ENCODE data around the gene LMBR1.
A peak's percentile ranks its signal among the peaks of the same experiment; 100 is the strongest.
"Not testable (repeated sequence)": the region's sequence is repeated elsewhere in the genome, so short reads cannot be mapped to it uniquely, and the experiment has no call there.

The LMBR1 gene

DNA sequence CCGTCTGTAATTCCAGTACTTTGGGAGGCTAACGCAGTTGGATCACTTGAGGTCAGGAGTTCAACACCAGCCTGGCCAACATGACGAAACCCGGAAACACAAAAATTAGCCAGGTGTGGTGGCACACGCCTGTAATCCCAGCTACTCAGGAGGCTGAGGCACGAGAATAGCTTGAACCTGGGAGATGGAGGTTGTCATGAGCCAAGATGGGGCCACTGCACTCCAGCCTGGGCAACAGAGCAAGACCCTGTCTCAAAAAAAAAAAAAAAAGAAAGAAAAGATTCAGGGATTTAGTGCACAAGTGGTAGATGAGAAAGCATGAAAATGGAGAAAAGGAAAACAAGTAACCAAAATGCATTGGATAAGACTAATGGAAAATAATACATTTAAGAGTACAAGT lies 49.4 kb downstream of the LMBR1 start:
- DNase-seq = not testable (repeated sequence)

DNA sequence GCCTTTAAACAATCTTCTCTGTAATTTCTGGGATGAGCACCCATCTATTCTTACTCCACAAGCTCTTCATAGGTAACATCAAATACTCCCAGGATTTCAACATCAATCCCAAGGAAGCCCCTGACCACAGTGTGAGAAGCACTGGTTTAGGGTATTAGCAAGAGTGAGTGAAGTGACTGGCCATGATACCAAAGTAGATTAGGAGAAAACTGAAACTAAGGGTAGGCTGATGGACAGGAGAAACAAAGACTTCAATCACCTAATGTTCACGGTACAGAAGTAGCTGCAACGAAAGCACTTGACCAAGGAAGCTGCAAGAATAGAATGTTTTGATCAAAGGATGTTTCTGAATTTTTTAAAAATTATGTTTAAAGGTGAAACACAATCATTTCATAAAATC lies 49.8 kb downstream of the LMBR1 start:
- no peak for DNase-seq

DNA sequence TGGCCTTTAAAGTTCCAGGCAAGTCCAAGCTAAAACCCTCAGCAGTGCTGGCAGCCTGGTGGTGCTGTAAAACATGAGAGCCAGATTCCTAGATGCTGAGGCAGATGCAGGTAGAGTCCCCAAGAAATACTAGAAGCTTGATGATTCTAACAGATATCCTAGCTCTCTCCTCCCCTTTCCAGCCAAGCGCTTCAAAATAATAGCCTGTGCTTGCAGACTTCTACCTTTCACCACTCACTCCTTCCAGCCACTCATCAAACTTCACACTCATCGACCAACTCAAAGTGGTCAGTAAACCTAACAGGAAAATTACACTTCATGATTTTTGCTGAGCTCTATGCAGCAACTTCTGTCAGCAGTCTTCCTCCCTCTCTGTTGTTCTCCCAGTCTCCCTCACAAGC lies 50.2 kb downstream of the LMBR1 start:
- no peak for DNase-seq

DNA sequence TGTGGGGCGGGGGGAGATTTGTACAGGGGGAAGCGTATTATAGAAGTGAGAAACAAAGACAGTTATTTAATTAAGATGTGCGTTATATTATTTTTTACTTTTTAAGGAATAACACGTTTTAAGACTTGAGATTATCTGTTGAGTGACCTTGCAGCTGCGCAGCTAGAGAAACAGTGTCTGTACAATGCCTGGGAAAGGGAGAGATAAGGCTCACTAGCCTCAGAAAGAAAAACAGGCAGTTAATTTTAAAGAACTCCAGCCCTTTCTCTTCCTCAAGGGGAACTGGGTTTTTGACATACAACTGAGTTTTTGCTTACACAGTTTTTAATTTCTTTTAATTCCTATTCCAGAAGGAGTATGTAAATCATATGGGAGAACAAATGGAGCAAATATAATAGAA lies 50.7 kb downstream of the LMBR1 start:
- DNase-seq = no peak

DNA sequence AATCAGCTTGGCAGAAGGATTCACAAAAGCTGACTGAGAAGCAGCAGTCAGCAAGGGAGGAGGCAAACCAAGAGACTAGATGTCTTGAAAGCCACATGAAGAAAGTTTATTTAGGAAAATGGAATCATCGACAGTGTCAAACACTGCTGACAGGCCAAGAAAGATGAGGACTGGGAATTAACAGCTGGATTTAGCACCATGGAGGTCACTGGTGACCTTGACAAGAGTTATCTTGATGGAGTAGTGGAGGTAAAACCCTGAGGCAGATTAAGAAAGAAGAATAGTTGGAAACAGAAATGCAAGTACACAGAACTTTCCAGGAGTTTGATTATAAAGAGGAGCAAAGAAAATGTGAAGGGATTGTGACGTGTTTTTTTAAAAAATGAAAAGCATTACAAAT lies 51.5 kb downstream of the LMBR1 start:
- DNase-seq = no peak

DNA sequence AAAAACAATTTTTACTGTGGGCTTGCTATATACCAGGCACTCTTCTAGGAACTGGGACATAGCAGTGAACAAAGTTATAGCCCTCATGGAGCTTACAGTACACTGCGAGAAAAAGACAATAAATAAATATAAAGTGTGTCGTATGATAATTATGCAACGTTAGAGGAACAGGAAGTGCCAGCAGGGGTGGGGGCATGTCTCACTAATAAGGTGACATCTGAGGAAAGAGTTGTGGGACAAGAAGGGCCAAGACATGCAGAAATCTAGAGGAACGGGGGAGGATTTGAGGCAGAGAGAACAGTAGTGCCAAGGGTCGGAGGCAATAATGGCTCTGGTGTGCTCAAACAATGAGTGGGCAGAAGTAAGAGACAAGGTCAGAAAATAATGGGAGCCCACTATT lies 52.8 kb downstream of the LMBR1 start:
- no peak for DNase-seq

DNA sequence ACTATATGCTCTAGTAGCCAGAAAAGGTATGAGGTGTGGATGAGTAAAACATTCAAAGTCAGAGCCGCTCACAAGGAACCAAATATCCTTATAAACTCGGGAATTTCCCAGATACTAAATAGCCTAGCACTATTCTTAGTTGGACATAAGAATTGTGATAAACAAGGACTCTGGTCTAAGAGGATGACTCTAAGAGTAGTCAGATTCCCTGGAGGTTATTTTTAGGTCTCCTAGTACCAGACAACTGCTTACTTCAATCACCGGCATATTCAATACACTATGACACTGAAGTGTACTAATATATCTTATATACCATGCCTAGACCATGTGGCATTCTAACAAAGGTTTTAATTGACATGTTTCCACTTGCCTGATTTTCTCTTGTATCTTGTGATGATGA lies 56.5 kb downstream of the LMBR1 start:
- no peak for DNase-seq

DNA sequence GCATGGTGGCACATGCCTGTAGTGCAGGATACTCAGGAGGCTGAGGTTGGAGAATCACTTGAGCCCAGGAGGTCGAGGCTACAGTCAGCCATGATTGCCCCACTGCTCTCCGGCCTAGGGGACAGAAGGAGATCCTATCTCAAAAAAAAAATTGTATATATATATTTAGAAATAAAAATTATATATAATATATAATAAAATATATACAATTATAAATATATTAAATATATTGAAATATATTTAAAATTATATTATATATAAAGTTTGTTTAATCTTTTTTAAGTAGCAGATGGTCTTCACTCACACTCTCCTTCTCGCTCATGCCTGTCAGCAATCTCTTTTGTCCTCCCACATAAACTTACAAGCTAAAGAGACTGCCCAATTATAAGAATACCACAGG lies 58.5 kb downstream of the LMBR1 start:
- no peak for DNase-seq

DNA sequence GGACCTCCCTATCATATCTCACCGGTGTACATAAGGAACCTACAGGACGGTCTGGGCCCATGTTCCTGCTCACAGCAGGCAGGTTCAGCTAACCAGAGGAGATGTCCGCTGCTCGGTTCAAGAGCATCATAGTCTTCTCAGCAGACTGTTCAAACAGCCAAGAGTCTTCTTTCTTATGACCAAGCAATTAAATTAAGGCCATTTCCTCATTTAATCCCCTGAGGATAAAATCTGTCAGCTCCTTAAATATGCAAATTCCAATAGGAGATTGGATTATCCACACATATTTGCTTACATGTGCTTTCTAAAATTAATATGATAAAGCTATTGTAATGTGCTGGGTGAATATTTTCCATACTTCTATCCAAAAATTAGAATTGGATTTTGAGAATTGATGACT lies 59.7 kb downstream of the LMBR1 start:
- DNase-seq = no peak

DNA sequence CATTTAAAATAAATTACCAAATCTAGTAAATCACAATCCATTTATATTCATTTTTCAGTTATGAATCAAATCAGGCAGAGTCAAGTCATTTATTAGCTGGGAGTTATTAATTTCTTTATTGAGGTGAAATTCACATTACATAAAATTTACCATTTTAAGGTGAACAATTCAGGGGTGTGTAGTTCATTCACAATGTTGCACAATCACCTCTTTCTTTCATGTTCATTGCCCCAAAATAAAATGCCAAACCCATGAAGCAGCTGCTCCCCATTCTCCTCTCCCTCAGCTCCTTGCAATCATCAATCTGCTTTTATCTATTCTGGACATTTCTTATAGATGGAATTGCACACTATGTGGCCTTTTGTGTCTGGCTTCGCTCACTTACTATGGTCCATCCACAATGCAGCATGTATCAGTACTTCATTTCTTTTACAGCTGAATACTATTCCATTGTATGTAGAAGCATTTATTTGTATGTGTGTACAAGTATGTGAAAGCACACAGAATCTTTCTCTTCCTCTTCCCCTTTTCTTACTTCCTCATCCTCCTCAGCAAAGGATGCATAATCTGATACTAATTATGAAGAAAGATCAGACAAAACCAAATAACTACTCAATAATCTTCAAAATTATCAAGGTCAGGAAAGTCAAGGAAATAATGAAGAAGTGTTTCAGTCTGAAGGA lies 60.6 kb downstream of the LMBR1 start:
- no peak for DNase-seq

DNA sequence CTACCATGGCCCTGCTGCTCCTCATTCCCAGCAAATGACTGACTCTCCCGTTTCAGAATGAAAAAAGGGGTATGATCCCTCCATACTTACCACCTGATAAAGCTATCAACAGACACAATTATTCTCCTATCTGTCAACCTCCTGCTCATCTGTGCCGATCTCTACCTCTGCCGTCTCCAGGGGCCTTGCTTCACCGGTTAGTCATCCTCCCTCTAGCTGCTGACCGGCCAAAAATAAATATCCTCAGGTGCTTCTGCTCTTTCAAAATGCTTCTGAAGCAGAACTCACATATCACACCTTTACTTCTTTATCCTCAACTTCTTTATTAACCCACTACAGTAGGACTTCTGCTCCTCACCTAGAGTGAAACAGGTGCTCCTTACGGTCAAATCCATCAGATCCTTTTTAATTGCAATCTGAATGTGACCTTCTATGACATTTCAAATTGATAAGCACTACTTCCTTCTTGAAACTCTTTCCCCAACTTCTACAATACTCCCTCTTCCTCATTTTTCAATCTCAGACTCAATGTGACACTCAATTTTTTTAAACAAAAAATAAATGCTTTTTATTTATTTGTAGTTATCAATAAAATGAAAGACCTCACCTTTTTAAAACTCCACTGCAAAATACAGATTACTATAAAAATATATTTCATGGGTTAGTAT lies 63.2 kb downstream of the LMBR1 start:
- no peak for DNase-seq

DNA sequence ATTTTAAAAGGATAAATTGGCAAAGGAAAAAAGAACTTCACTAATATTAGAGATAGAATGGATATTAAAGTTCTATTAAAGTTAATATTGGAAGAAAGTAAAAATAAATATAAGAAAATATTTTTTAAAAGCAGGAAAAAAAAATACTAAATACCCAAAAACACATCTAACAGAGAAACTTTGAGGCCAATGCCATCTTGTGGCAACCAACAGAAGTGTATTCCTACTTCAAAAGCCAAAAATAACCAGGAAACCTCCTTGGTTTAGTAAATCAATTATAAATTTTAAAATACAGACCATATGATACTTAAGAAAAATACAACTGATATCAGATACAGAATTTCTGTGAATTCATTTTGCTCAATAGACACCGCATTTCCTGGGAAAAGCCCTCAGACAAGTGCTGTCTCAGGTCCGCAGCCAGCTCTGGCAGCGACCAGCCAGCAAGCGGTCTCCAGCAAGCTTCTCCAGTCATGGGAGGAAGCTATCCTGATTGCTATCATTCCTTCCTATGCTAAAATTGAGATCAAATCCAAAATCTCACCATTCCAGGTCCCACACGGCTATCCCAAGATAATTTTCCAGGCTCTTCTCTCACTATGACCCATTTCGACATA lies 65.3 kb downstream of the LMBR1 start:
- DNase-seq = peak; percentile 2

DNA sequence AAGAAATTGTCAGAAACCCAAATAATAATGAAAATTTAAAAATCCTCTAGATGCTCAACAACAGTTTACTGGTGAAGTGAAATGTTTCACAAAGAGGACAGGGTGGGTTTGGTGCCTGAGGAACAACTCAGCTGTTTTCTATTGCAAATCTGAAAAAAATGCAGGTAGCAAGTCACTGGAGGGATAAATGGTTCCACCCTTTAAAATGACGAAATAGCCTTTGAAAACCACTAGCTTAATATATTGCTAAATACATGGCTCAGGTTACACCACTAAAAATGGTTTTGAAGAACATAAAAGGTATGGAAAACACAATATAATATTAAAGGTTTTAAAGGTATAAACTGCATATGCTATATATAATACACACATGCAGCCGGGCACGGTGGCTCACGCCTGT lies 69.5 kb downstream of the LMBR1 start:
- no peak for DNase-seq

DNA sequence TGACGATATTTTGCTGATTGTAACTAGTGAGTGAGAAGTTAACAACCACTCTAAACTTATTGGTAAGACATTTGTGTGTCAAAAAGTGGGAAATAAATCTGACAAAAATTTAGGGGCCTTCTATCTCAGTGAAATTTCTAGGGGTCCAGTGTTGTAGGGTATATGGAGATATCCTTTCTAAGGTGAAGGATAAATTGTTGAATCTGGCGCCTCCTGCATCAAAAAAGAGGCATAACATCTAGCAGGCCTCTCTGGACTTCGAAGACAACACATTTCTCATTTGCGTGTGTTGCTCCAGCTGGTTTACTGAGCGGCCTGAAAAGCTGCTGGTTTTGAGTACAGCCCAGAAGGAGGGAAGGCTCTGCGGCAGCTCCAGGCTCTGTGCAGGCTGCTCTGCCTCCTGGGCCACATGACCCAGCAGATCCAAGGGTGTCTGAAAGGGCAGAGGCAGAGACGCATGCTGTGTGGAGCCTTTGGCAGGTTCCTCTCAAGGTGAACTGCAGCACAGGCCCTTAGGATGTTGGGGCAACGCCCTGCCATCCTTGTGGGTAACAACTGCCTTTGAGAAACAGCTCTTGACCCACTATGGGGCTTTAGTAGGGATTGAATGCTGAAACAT lies 72.4 kb downstream of the LMBR1 start:
- DNase-seq = no peak

DNA sequence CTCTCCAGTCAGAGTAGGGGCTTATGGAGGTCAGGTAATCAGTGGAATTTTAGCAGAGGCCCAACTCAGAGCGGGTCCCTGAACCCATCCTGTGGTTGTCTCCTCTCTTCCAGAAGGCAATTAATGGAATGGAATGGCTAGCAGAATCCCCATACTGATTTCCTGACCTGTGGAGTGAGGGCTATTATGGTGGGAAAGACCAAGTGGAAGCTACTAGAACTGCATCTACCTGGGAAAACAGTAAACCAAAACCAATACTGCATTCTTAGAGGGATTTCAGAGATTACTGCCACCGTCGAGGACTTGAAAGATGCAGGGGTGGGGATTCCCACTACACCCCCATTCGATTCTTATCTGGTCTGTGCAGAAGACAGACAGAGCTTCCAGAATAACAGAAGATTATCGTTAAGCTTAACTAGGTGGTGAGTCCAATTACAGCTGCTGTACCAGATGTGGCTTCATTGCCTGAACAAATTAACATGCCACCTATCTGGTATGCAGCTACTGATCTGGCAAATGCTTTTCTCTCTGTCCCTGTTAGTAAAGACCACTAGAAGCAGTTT lies 73.2 kb downstream of the LMBR1 start:
- no peak for DNase-seq

DNA sequence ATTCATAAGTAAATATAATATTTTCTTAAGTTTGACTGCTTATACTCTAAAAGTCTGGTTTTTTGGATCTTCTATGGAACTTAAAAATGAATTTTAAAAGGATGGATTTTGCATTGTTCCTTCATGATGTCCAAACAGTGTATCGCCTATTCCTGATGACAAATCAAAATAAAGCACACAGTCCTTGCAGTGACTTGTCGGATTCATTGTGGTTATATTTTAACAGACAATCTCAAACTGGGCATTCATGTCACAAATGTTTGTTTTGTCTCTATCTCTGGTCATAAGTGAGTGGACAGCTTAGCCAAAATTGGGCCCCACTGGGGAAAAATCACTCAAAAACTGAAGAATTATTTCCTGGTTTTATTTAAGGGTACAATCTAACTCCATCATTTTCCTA lies 74.8 kb downstream of the LMBR1 start:
- DNase-seq = no peak

DNA sequence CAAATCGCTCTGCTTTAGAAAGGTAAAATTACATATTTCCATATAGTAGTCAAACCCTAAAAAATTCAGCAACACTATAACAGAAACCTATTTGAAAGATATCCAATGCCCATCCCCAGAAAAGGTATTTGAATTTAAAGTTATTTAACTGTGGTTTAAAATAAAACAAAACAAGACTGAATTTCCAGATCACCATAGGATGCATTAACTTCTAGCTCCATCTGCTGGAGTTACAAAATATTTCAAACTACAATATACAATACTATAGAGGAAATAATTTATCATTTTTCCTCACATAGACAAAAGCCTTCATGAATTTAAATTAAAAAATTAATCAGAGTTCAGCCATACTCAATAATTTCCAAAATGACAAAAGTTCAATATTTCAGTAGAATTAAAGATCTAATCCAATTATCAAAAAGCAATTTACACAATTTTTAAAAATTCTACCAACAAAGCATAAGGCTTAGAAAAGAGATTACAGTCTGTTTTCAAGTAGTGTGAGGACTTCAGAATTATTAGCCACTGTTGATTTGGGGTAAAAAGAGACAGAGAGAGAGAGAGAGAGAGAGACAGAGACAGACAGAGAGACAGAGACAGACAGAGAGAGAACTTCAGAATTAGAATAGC lies 75.9 kb downstream of the LMBR1 start:
- peak; percentile 6 for DNase-seq

DNA sequence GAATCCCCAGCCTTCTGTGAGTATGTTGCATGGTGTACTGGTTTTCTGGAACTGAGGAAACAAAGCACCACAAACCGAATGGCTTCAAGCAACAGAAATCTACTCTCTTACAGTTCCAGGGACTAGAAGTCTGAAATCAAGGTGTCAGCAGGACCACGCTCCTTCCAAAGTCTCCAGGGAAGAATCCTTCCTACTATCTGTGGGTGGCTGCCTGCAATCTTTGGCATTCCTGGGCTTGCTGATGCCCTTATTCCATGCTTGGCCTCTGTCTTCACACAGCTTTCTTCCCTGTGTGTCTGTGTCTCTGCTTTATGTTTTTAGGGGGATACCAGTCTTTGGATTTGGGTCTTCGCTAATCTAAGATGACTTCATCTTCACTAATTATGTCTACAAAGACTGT lies 81.3 kb downstream of the LMBR1 start:
- DNase-seq = no peak

DNA sequence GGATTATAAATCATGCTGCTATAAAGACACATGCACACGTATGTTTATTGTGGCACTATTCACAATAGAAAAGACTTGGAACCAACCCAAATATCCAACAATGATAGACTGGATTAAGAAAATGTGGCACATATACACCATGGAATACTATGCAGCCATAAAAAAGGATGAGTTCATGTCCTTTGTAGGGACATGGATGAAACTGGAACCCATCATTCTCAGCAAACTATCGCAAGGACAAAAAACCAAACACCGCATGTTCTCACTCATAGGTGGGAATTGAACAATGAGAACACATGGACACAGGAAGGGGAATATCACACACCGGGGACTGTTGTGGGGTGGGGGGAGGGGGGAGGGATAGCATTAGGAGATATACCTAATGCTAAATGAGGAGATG lies 89.3 kb downstream of the LMBR1 start:
- not testable (repeated sequence) for DNase-seq

DNA sequence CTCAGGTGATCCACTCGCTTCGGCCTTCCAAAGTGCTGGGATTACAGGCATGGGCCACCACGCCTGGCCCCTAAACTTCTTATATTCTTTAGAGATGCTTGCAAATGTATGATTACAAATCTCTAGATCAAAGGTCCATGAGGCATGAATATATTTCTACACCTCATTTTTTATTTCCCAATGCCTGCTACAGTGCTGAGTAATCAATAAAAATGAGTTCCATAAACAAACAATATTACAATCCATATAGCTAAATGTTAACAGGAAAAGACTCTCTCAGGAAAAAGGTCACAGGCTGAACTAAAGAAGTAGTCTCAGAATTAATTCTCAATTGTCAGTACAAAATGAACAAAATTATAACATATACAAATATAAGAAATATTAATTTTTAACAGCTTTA lies 90.8 kb downstream of the LMBR1 start:
- no peak for DNase-seq

DNA sequence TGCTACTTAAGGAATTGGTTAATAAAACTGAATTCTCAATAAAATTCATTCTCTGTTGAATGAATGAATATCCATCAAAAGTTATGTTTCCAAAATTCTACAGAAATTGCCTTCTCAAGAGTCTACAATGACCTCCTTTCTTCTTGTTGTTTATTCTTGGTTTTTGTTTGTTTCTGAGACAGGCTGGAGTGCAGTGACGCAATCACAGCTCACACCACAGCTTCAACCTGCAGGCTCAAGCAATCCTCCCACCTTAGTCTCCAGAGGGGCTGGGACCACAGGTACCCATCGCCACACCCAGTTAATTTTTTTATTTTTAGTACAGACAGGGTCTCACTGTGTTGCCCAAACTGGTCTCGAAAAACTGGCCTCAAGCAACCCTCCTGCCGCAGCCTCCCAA lies 97.6 kb downstream of the LMBR1 start:
- no peak for DNase-seq

DNA sequence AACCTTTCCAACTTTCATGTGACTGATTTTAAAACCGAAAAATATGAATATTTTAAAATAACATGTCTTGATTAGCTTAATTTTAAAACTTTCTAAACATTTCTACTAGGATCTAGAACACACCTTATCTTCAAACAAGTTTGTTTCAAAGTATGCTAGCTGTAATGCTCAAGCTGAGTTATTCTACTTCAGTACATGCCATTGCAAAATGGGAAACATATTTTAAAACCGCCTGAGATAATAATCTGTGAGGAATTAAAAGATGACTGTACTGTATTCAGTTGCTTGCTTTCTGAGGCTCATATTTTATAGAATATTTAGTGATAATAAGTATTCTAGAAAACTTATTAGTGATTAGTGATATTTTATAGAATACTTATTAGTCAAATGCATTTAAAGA lies 99.6 kb downstream of the LMBR1 start:
- DNase-seq = no peak

DNA sequence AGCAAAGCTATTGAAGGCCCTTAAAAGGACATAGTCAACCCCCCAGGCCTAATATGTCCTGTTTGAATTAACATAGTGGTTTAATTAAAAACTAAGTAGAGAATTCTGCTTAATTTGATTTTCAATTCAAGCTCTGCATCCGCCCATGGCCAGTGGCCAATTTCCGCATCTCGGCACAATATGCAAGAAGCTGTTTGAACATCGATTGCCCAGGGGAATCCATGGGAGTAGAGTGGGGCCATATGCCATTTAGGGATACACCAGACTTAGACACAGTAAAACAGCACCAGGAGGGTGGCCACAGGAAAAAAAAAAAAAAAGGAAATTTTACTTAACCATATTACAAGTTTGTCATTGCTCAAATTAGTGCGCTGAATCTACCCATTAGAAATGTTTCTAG lies 100.4 kb downstream of the LMBR1 start:
- no peak for DNase-seq
